Measurements from ENCODE around the gene BMERB1.

Gene BMERB1

GRCh38 chr16:15620611-15621195, 186.3 kb downstream of the BMERB1 start:
- DNase-seq = no peak

GRCh38 chr16:15621456-15621855, 187.1 kb downstream of the BMERB1 start:
- no peak for DNase-seq

GRCh38 chr16:15621889-15622288, 187.5 kb downstream of the BMERB1 start:
- DNase-seq = no peak

GRCh38 chr16:15631730-15632409, 197.5 kb downstream of the BMERB1 start:
- no peak for DNase-seq

- no peak for DNase-seq
These were observed 201.5 kb downstream of the BMERB1 start for GRCh38 chr16:15635926-15636325.

- DNase-seq = no peak
These were observed 202.0 kb downstream of the BMERB1 start for GRCh38 chr16:15636392-15636873.

All from activated CD4-positive, alpha-beta T cell treated with anti-CD3 and anti-CD28 coated beads for 4 hours (primary cell).